Jurkat, Clone E6-1 (cell line): ENCODE results near the gene HLA-DOA. TPM values are rescaled to one million over a fixed set of nuclear protein-coding genes. Genes with fewer than 3 reads are reported as not detected.

Experiments
- DNase-seq: peaks from one replicate; pipeline ENCODE4 v3.0.0-alpha.2; 2011; ENCODE audit warnings: low read depth, low spot score
- H3K4me3 ChIP-seq: 2 replicates; pipeline ENCODE4 v1.5.1; 2011; ENCODE audit warnings: mild to moderate bottlenecking, low read length, control low read depth, moderate library complexity
- polyA plus RNA-seq: library from polyadenylated mRNA; unstranded; fragments of >200 nt; gene quantifications from one replicate; pipeline ENCODE4 v1.2.1, GENCODE V29; 2012; ENCODE audit warnings: missing spikeins; ENCODE audit not compliant: insufficient read length, insufficient read depth

Gene HLA-DOA
- polyA plus RNA-seq: 3.3 TPM

- DNase-seq: peak; percentile 62
Measured at GRCh38 chr6:33008944-33009861, at the start of gene HLA-DOA. Gene HLA-DOA (minus strand): TSS chr6:33009591.

GRCh38 chr6:33057222-33058150 is 48.1 kb upstream of the HLA-DOA start:
- H3K4me3 ChIP-seq: no peak overlapping the region
- DNase-seq: no peak

More at GRCh38 chr6:33008944-33009861, at the start of gene HLA-DOA:
- H3K4me3 ChIP-seq: peak within 1 kb of the TSS; percentile 65

GRCh38 chr6:33053230-33053629 is 43.8 kb upstream of the HLA-DOA start:
- H3K4me3 ChIP-seq: no peak overlapping the region
- DNase-seq: no peak

- H3K4me3 ChIP-seq: no peak overlapping the region
- no peak for DNase-seq
Measured at GRCh38 chr6:33052627-33053026, 43.2 kb upstream of the HLA-DOA start.

- no peak for DNase-seq
Measured at GRCh38 chr6:33050014-33050810, 40.8 kb upstream of the HLA-DOA start.

GRCh38 chr6:33049323-33050013 is 40.1 kb upstream of the HLA-DOA start:
- no peak overlapping the region for H3K4me3 ChIP-seq
- DNase-seq: no peak

More at GRCh38 chr6:33050014-33050810, 40.8 kb upstream of the HLA-DOA start:
- no peak overlapping the region for H3K4me3 ChIP-seq

- no peak for DNase-seq
- no peak overlapping the region for H3K4me3 ChIP-seq
Measured at GRCh38 chr6:33040157-33040556, 30.8 kb upstream of the HLA-DOA start.

GRCh38 chr6:33036535-33036934 is 27.1 kb upstream of the HLA-DOA start:
- DNase-seq: no peak

GRCh38 chr6:33034554-33034953 is 25.2 kb upstream of the HLA-DOA start:
- no peak for DNase-seq
- no peak overlapping the region for H3K4me3 ChIP-seq

More at GRCh38 chr6:33036535-33036934, 27.1 kb upstream of the HLA-DOA start:
- no peak overlapping the region for H3K4me3 ChIP-seq

- no peak for DNase-seq
- H3K4me3 ChIP-seq: no peak overlapping the region
Measured at GRCh38 chr6:33030245-33030644, 20.9 kb upstream of the HLA-DOA start.

GRCh38 chr6:33029328-33030184 is 20.2 kb upstream of the HLA-DOA start:
- DNase-seq: peak; percentile 15
- H3K4me3 ChIP-seq: no peak overlapping the region

- no peak overlapping the region for H3K4me3 ChIP-seq
Measured at GRCh38 chr6:33028220-33028849, 18.9 kb upstream of the HLA-DOA start.

GRCh38 chr6:33024521-33024920 is 15.1 kb upstream of the HLA-DOA start:
- DNase-seq: no peak
- H3K4me3 ChIP-seq: no peak overlapping the region

More at GRCh38 chr6:33028220-33028849, 18.9 kb upstream of the HLA-DOA start:
- no peak for DNase-seq

GRCh38 chr6:33023536-33023935 is 14.1 kb upstream of the HLA-DOA start:
- no peak for DNase-seq
- no peak overlapping the region for H3K4me3 ChIP-seq

- H3K4me3 ChIP-seq: no peak overlapping the region
- DNase-seq: no peak
Measured at GRCh38 chr6:33021917-33022316, 12.5 kb upstream of the HLA-DOA start.

GRCh38 chr6:33019372-33019771 is 10.0 kb upstream of the HLA-DOA start:
- no peak for DNase-seq
- H3K4me3 ChIP-seq: no peak overlapping the region

GRCh38 chr6:33018904-33019303 is 9.5 kb upstream of the HLA-DOA start:
- DNase-seq: no peak
- no peak overlapping the region for H3K4me3 ChIP-seq
